Left lung (tissue), 10 donors: ENCODE measurements around the gene R3HDM2. TPM values are rescaled to one million over a fixed set of nuclear protein-coding genes. Genes with fewer than 3 reads are reported as not detected.
A peak's percentile ranks its signal among the peaks of the same experiment; 100 is the strongest.

Source experiments
- ATAC-seq: fragments of 200-7000 bp; cut with Tn5 transposase; one replicate; pipeline ENCODE4 v1.9.1; 2020; ENCODE audit warnings: moderate library complexity
- DNase-seq, 4 donors: peaks; one replicate each; pipeline ENCODE4 v3.0.0-alpha.2; 2013 to 2020
- H3K27ac ChIP-seq, 2 donors: fragments of 200-600 bp; sonication (generic) in 1 of 2; one replicate each; pipeline versions ENCODE4 v1.5.0 to v1.8.0; 2020 to 2021
- H3K27me3 ChIP-seq, 2 donors: fragments of 200-600 bp; sonication (generic) in 1 of 2; one replicate each; pipeline versions ENCODE4 v1.5.0 to v1.8.0; 2020 to 2021
- H3K36me3 ChIP-seq, 2 donors: fragments of 200-600 bp; sonication (generic) in 1 of 2; one replicate each; pipeline versions ENCODE4 v1.5.0 to v1.8.0; 2020 to 2021
- H3K4me1 ChIP-seq, 2 donors: fragments of 200-600 bp; one replicate each; pipeline ENCODE4 v1.8.0; 2021
- H3K4me3 ChIP-seq, 2 donors: fragments of 200-600 bp; sonication (generic) in 1 of 2; one replicate each; pipeline versions ENCODE4 v1.5.0 to v1.8.0; 2020 to 2021; ENCODE audit warnings: mild to moderate bottlenecking in 1 of 2
- H3K9me3 ChIP-seq, 2 donors: fragments of 200-600 bp; sonication (generic) in 1 of 2; one replicate each; pipeline versions ENCODE4 v1.5.0 to v1.8.0; 2020 to 2021
- CTCF ChIP-seq, 2 donors: fragments of 200-600 bp; sonication (generic) in 1 of 2; IDR thresholded peaks; one replicate each; pipeline versions ENCODE4 v1.5.0 to v1.8.0; 2021; ENCODE audit warnings: antibody characterized with exemption in 2 of 2
- intact Hi-C, 2 donors: fragments of 100-400 bp; cut with DNase I; formaldehyde crosslinking; loops; one replicate each; pipeline versions ENCODE4 v1.11.2 to v1.14.2; 2022
- polyA plus RNA-seq, 6 donors: library from polyadenylated mRNA; unstranded; fragments of 120-200 nt; gene quantifications; one replicate each; pipeline ENCODE4 v1.2.1, GENCODE V29; 2013; ENCODE audit not compliant: insufficient read length in 6 of 6
- total RNA-seq, 2 donors: library from RNA; stranded (reverse); fragmentation: NEBNext Ultra II Directional; extraction: Animal tissue kit (Norgen Biotek cat#: 25700); gene quantifications; one replicate each; pipeline ENCODE4 v1.2.1, GENCODE V29; 2021
- donor health status: DM: no; HTN: yes; CAD: no.
- donor health status: DM: no; HTN: no; CAD: no.

Gene R3HDM2
- total and polyA plus RNA-seq, 8 donors: 52.4 to 92.3 (median 79.8) TPM

- H3K27ac ChIP-seq: peak within 1 kb of the TSS; percentile 73 to 87
- peak within 1 kb of the TSS; percentile 68 to 69 for H3K4me3 ChIP-seq
- ATAC-seq: no peak
- no peaks in the 10 kb centered on the region for H3K36me3 ChIP-seq
- H3K27me3 ChIP-seq: peaks cover 3 to 62% of the 10 kb centered on the region in 2 donors
- H3K9me3 ChIP-seq: no peaks in the 10 kb centered on the region
- intact Hi-C loops: loop anchor here in 1 of 2 donors (10.0 kb wide), 1 partner anchor 195 kb away; no protein-coding TSS in a partner anchor
- no peak for TF ChIP-seq CTCF (IDR thresholded peaks at IDR 0.05)
- H3K4me1 ChIP-seq: peaks cover 6 to 45% of the 10 kb centered on the region in 2 donors
- peak in 1 of 4 donors; percentile 46 for DNase-seq
Observed at GRCh38 chr12:57459750-57460467, 29.1 kb upstream of the R3HDM2 start, which contains the start of gene GLI1. TSS of gene GLI1 (plus strand) at chr12:57459785. CDS start at chr12:57463692, 3,907 bp downstream.

GRCh38 chr12:57459055-57459749 lies 28.4 kb upstream of the R3HDM2 start:
- peaks cover 3 to 56% of the 10 kb centered on the region in 2 donors for H3K27me3 ChIP-seq
- intact Hi-C loops: loop anchor here in 1 of 2 donors (10.0 kb wide), 1 partner anchor 194 kb away; no protein-coding TSS in a partner anchor
- ATAC-seq: peak; percentile 85
- DNase-seq: peak; percentile 94 to 98 (median 98)
- peak overlapping the region; percentile 68 to 69 for H3K4me3 ChIP-seq
- H3K36me3 ChIP-seq: no peaks in the 10 kb centered on the region
- peak overlapping the region; percentile 73 to 87 for H3K27ac ChIP-seq
- no peaks in the 10 kb centered on the region for H3K9me3 ChIP-seq
- H3K4me1 ChIP-seq: peaks cover 6 to 45% of the 10 kb centered on the region in 2 donors
- TF ChIP-seq CTCF (IDR thresholded peaks at IDR 0.05): peak; percentile 94 to 95

GRCh38 chr12:57458665-57459054 lies 27.8 kb upstream of the R3HDM2 start:
- H3K4me3 ChIP-seq: peak overlapping the region; percentile 68 to 69
- H3K9me3 ChIP-seq: no peaks in the 10 kb centered on the region
- H3K27ac ChIP-seq: peak overlapping the region; percentile 73 to 87
- DNase-seq: no peak
- intact Hi-C loops: loop anchor here in 1 of 2 donors (10.0 kb wide), 1 partner anchor 194 kb away; no protein-coding TSS in a partner anchor
- H3K27me3 ChIP-seq: peaks cover 3 to 51% of the 10 kb centered on the region in 2 donors
- H3K4me1 ChIP-seq: peaks cover 6 to 45% of the 10 kb centered on the region in 2 donors
- H3K36me3 ChIP-seq: no peaks in the 10 kb centered on the region
- TF ChIP-seq CTCF (IDR thresholded peaks at IDR 0.05): no peak
- no peak for ATAC-seq

GRCh38 chr12:57456737-57457490 lies 26.1 kb upstream of the R3HDM2 start:
- H3K27me3 ChIP-seq: peaks cover 3 to 43% of the 10 kb centered on the region in 2 donors
- intact Hi-C loops: loop anchor here in 1 of 2 donors (10.0 kb wide), 1 partner anchor 192 kb away; no protein-coding TSS in a partner anchor
- H3K4me1 ChIP-seq: peaks cover 6 to 32% of the 10 kb centered on the region in 2 donors
- no peaks in the 10 kb centered on the region for H3K9me3 ChIP-seq
- no peak overlapping the region for H3K4me3 ChIP-seq
- no peak for DNase-seq
- ATAC-seq: no peak
- TF ChIP-seq CTCF (IDR thresholded peaks at IDR 0.05): no peak
- H3K36me3 ChIP-seq: no peaks in the 10 kb centered on the region
- no peak overlapping the region for H3K27ac ChIP-seq
